Adrenal gland (tissue), 5 donors: ENCODE measurements around the gene USP10.

Source experiments
- CTCF ChIP-seq, 6 experiments: fragments of 450-650 bp in 4 of 6; fragments of 200-600 bp in 2 of 6; sonication (generic) in 1 of 6; IDR thresholded peaks; 1 replicate in 5 of 6; 2 replicates in 1 of 6; pipeline versions ENCODE4 v1.5.1 to v1.8.0; 2016 to 2021; ENCODE audit warnings: antibody characterized with exemption in 6 of 6, mild to moderate bottlenecking in 2 of 6, moderate library complexity in 1 of 6
- POLR2A ChIP-seq, 2 donors: fragments of 450-650 bp; IDR thresholded peaks; one replicate each; pipeline ENCODE4 v1.6.1; 2017; ENCODE audit warnings: antibody characterized with exemption in 2 of 2, mild to moderate bottlenecking in 2 of 2, moderate library complexity in 1 of 2
- donor health status: DM: no; HTN: no; CAD: no.

- no peak for TF ChIP-seq CTCF (IDR thresholded peaks at IDR 0.05)
- TF ChIP-seq POLR2A (IDR thresholded peaks at IDR 0.05) = no peak
Measured at GRCh38 chr16:84752600-84752999, 52.8 kb downstream of the USP10 start.
